Tibial nerve (tissue), 4 donors: ENCODE data around the gene PLCB1. TPM values are rescaled to one million over a fixed set of nuclear protein-coding genes. Genes with fewer than 3 reads are reported as not detected.

Experiments
- DNase-seq, 2 donors: peaks; one replicate each; pipeline ENCODE4 v3.0.0-alpha.2; 2019; ENCODE audit warnings: low spot score in 2 of 2
- H3K27ac ChIP-seq, 4 donors: fragments of 200-600 bp; sonication (generic) in 3 of 4; one replicate each; pipeline ENCODE4 v1.5.1; 2017 to 2019; ENCODE audit warnings: mild to moderate bottlenecking in 1 of 4
- H3K27me3 ChIP-seq, 2 donors: fragments of 200-600 bp; sonication (generic) in 1 of 2; one replicate each; pipeline versions ENCODE4 v1.5.1 to v1.6.0; 2017 to 2019
- H3K36me3 ChIP-seq, 3 donors: fragments of 200-600 bp; sonication (generic); one replicate each; pipeline ENCODE4 v1.5.1; 2018 to 2019
- H3K4me1 ChIP-seq, 4 donors: fragments of 200-600 bp; sonication (generic) in 3 of 4; one replicate each; pipeline ENCODE4 v1.5.1; 2017 to 2019
- H3K4me3 ChIP-seq, 4 donors: fragments of 200-600 bp; sonication (generic) in 3 of 4; one replicate each; pipeline ENCODE4 v1.5.1; 2017 to 2019; ENCODE audit warnings: mild to moderate bottlenecking in 1 of 4, moderate library complexity in 1 of 4
- H3K9me3 ChIP-seq, 4 donors: fragments of 200-600 bp; sonication (generic) in 3 of 4; one replicate each; pipeline ENCODE4 v1.5.1; 2017 to 2019
- CTCF ChIP-seq, 5 experiments: fragments of 200-600 bp in 3 of 5; fragments of 450-650 bp in 2 of 5; sonication (generic) in 3 of 5; IDR thresholded peaks; one replicate each; pipeline ENCODE4 v1.5.1; 2016 to 2019; ENCODE audit warnings: antibody characterized with exemption in 5 of 5, mild to moderate bottlenecking in 3 of 5, moderate library complexity in 2 of 5
- EP300 ChIP-seq, 2 donors: sonication (generic); formaldehyde crosslinking; IDR thresholded peaks; one replicate each; pipeline ENCODE4 v1.6.1; 2017; ENCODE audit warnings: antibody characterized with exemption in 2 of 2, mild to moderate bottlenecking in 1 of 2
- POLR2A ChIP-seq, 2 donors: fragments of 450-650 bp; IDR thresholded peaks; one replicate each; pipeline ENCODE4 v1.6.1; 2017; ENCODE audit warnings: antibody characterized with exemption in 2 of 2, mild to moderate bottlenecking in 2 of 2, moderate library complexity in 2 of 2
- WGBS, 2 donors: methylation state at CpG; one replicate each; pipeline ENCODE4 v1.1.5; 2018; 5-methylcytosine and 5-hydroxymethylcytosine counted together
- total RNA-seq, 4 donors: library from RNA; depleted of rRNA; stranded (reverse); fragments of >200 nt; gene quantifications; one replicate each; pipeline ENCODE4 v1.1.0, GENCODE V29; 2016

Gene PLCB1
- total RNA-seq, 4 donors from 2014 or later: 34.7 to 52.8 (median 39.2) TPM

GRCh38 chr20:8395956-8396355 is 263.9 kb downstream of the PLCB1 start:
- WGBS, 2 donors: 59 to 61% methylated on average over 2 of the region's 2 CpGs
- Histone ChIP-seq H3K9me3 (no peaks in the 10 kb centered on the region), H3K27ac (no peak overlapping the region), H3K36me3 (no peaks in the 10 kb centered on the region), H3K4me1 (peaks cover 0 to 12% (median 3%) of the 10 kb centered on the region in 4 donors), H3K4me3 (no peak overlapping the region), H3K27me3 (no peaks in the 10 kb centered on the region)
- TF ChIP-seq POLR2A (IDR thresholded peaks at IDR 0.05) (no peak), EP300 (IDR thresholded peaks at IDR 0.05) (no peak), CTCF (IDR thresholded peaks at IDR 0.05) (no peak)
- no peak for DNase-seq

GRCh38 chr20:8398263-8399051 is 266.4 kb downstream of the PLCB1 start:
- no peak overlapping the region for H3K27ac ChIP-seq
- no peaks in the 10 kb centered on the region for H3K27me3 ChIP-seq
- H3K9me3 ChIP-seq: no peaks in the 10 kb centered on the region
- H3K4me3 ChIP-seq: no peak overlapping the region
- no peaks in the 10 kb centered on the region for H3K36me3 ChIP-seq
- 90 to 92% methylated on average over 6 of the region's 6 CpGs for WGBS, 2 donors
- peaks cover 0 to 7% (median 3%) of the 10 kb centered on the region in 4 donors for H3K4me1 ChIP-seq
- no peak for TF ChIP-seq EP300 (IDR thresholded peaks at IDR 0.05)
- TF ChIP-seq POLR2A (IDR thresholded peaks at IDR 0.05): no peak
- no peak for TF ChIP-seq CTCF (IDR thresholded peaks at IDR 0.05)
- no peak for DNase-seq

GRCh38 chr20:8399947-8400346 is 267.9 kb downstream of the PLCB1 start:
- no peak for TF ChIP-seq CTCF (IDR thresholded peaks at IDR 0.05)
- TF ChIP-seq EP300 (IDR thresholded peaks at IDR 0.05): peak in 1 of 2 donors; percentile 34
- H3K27ac ChIP-seq: no peak overlapping the region
- H3K27me3 ChIP-seq: no peaks in the 10 kb centered on the region
- no peak for DNase-seq
- H3K36me3 ChIP-seq: no peaks in the 10 kb centered on the region
- H3K9me3 ChIP-seq: no peaks in the 10 kb centered on the region
- no peak overlapping the region for H3K4me3 ChIP-seq
- peaks cover 0 to 7% (median 3%) of the 10 kb centered on the region in 4 donors for H3K4me1 ChIP-seq

- Histone ChIP-seq H3K36me3 (no peaks in the 10 kb centered on the region), H3K4me1 (peaks cover 0 to 7% (median 3%) of the 10 kb centered on the region in 4 donors), H3K4me3 (no peak overlapping the region), H3K27ac (no peak overlapping the region), H3K27me3 (no peaks in the 10 kb centered on the region), H3K9me3 (no peaks in the 10 kb centered on the region)
- TF ChIP-seq EP300 (IDR thresholded peaks at IDR 0.05) (no peak), POLR2A (IDR thresholded peaks at IDR 0.05) (no peak), CTCF (IDR thresholded peaks at IDR 0.05) (no peak)
- no peak for DNase-seq
- 63 to 68% methylated on average over 3 of the region's 3 CpGs for WGBS, 2 donors
These were observed 268.4 kb downstream of the PLCB1 start for GRCh38 chr20:8400486-8400885.

GRCh38 chr20:8401556-8401955 is 269.5 kb downstream of the PLCB1 start:
- H3K27me3 ChIP-seq: no peaks in the 10 kb centered on the region
- DNase-seq: no peak
- no peak overlapping the region for H3K4me3 ChIP-seq
- no peak for TF ChIP-seq CTCF (IDR thresholded peaks at IDR 0.05)
- TF ChIP-seq POLR2A (IDR thresholded peaks at IDR 0.05): no peak
- no peak for TF ChIP-seq EP300 (IDR thresholded peaks at IDR 0.05)
- H3K9me3 ChIP-seq: no peaks in the 10 kb centered on the region
- no peak overlapping the region for H3K27ac ChIP-seq
- no peaks in the 10 kb centered on the region for H3K36me3 ChIP-seq
- H3K4me1 ChIP-seq: peaks cover 0 to 7% (median 3%) of the 10 kb centered on the region in 4 donors
